22Rv1 (cell line): ENCODE measurements around the gene SETD7.

Source experiments
- CTCF ChIP-seq: fragments of 450-650 bp; IDR thresholded peaks from 2 replicates; pipeline ENCODE4 v1.5.1; 2017; ENCODE audit warnings: mild to moderate bottlenecking
- ZFX ChIP-seq: fragments of 450-650 bp; IDR thresholded peaks from 2 replicates; pipeline ENCODE4 v1.6.1; 2017; ENCODE audit warnings: antibody characterized with exemption, borderline replicate concordance

GRCh38 chr4:139455126-139455538 lies 100.9 kb downstream of the SETD7 start:
- TF ChIP-seq CTCF (no peak), ZFX (no peak)
